ENCODE data around the gene OVAAL. TPM values are rescaled to one million over a fixed set of nuclear protein-coding genes. Genes with fewer than 3 reads are reported as not detected.

The OVAAL gene
- total RNA-seq, 6 experiments from 2014 or later = not detected

- no peak for ATAC-seq
- Histone ChIP-seq H3K9me3 (no peaks in the 10 kb centered on the region), H3K27ac (no peak overlapping the region), H3K36me3 (no peaks in the 10 kb centered on the region), H3K4me3 (no peak overlapping the region), H3K4me1 (no peaks in the 10 kb centered on the region), H3K27me3 (no peaks in the 10 kb centered on the region)
- intact Hi-C loops (cut with DNase I) = no loop called here
- TF ChIP-seq CTCF (IDR thresholded peaks at IDR 0.05) (no peak), POLR2A (IDR thresholded peaks at IDR 0.05) (no peak)
- WGBS (ENCODE audit: insufficient coverage, low coverage, low lambda C conversion rate, missing lambda C conversion rate) = 73% methylated on average over 1 of the region's 1 CpG
- no peak for DNase-seq
Measured at GRCh38 chr1:180612632-180613031, 53.9 kb downstream of the OVAAL start.

- Histone ChIP-seq H3K4me3 (no peak overlapping the region), H3K9me3 (no peaks in the 10 kb centered on the region), H3K27me3 (no peaks in the 10 kb centered on the region), H3K36me3 (no peaks in the 10 kb centered on the region), H3K27ac (no peak overlapping the region), H3K4me1 (no peaks in the 10 kb centered on the region)
- ATAC-seq (no peak), DNase-seq (no peak)
- intact Hi-C loops (cut with DNase I) = no loop called here
- TF ChIP-seq CTCF (IDR thresholded peaks at IDR 0.05) = no peak
- TF ChIP-seq POLR2A (IDR thresholded peaks at IDR 0.05) = no peak
- whole genome bisulfite sequencing (ENCODE audit: insufficient coverage, low coverage, low lambda C conversion rate, missing lambda C conversion rate) = 40% methylated on average over 5 of the region's 5 CpGs
Measured at GRCh38 chr1:180614730-180615129, 56.0 kb downstream of the OVAAL start.

DNA sequence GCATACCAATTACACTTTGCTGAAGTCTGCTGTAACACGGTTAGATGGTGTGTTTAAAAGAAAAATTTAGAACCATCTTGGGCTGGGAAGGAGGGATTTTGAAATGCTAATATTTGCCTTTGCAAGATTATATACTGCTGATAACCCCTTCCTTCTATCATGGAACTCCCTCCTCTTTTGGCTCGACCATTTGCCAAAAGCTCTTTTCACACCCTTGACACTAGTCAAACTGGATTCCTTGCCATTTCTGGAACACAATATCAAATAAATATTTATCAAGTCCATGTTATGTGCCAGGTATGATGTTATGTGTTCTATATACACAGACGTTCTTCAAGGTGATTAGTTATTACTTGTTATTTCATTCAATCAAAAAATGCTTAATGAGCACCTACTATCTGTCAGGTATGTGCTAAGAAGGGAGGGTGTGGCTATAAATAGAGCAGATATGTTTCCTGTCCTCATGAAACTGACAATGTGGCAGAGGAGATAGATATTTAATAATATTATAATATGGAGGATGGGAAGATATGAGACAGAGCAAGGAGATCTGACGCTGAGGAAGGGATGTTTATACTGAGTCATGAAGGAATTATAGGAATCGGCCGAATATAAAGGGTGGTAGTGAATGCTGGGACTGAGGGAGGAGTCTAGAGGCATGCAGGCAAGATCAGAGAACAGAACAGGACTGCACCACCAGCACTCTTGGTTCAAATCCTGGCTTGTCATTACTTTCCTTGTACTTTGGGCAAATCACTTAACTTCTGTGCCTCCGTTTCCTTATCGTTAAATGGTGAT lies 56.9 kb downstream of the OVAAL start:
- no peaks in the 10 kb centered on the region for H3K36me3 ChIP-seq
- intact Hi-C loops (cut with DNase I) = no loop called here
- H3K4me1 ChIP-seq = no peaks in the 10 kb centered on the region
- TF ChIP-seq POLR2A (IDR thresholded peaks at IDR 0.05) (no peak), CTCF (IDR thresholded peaks at IDR 0.05) (no peak)
- 60% methylated on average over 8 of the region's 8 CpGs for WGBS (ENCODE audit: insufficient coverage, low coverage, low lambda C conversion rate, missing lambda C conversion rate)
- no peak overlapping the region for H3K27ac ChIP-seq
- ATAC-seq (no peak), DNase-seq (no peak)
- H3K27me3 ChIP-seq = no peaks in the 10 kb centered on the region
- H3K4me3 ChIP-seq = no peak overlapping the region
- no peaks in the 10 kb centered on the region for H3K9me3 ChIP-seq

Small RNAs within 50 kb of the gene (small RNA-seq; reads per million reads assigned to genes)
- 0 reads per million in 2 experiments for gene RF00019

Other genes starting within 250 kb of the OVAAL start
- gene ACBD6, start 56.4 kb upstream of the OVAAL start, total RNA-seq = 10 to 100 TPM in 4 of 6 experiments, 1 to 10 TPM in 2; 9.5 to 18.9 (median 11.5) TPM
- 10 to 100 TPM in 1 of 6 experiments, 1 to 10 TPM in 5; 5.9 to 10.0 (median 9.0) TPM for gene XPR1, start 73.1 kb downstream of the OVAAL start, total RNA-seq

Data from right lobe of liver (tissue), 6 donors.